ENCODE results near the gene C1QTNF6. TPM values are rescaled to one million over a fixed set of nuclear protein-coding genes. Genes with fewer than 3 reads are reported as not detected.

C1QTNF6 gene
- total and polyA plus RNA-seq, 2 donors, result 6.9 to 11.6 TPM

DNA sequence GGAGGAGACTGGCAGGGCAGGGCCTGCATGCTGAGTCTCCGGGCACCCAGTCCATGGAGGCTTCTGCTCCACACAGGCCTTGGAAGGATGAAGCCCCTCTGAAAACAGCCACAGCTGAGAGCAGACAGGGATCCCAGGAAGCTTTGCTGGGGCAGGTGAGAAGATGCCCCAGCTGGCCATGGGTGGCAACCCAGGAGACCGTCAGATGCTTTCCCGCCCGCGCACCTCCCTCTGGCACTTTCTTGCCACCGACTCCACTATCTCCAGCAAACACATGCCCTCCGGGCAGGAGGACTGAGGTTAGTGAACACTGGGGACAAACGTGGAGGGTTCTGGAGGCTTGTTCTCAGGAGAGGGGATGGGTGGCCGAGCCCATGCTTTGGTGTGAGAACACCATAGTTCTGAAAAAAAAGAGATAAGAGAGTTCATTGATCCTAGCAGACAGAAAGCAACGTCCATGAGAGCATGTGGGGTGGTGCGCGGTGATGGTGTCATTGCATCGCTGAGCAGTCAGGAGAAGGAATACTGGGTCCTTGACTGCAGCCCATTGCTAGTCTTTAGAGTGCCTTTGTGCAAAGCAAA lies 2.3 kb downstream of the C1QTNF6 start:
- Histone ChIP-seq H3K4me3 (ENCODE audit: low read depth, low read length) (no peak overlapping the region), H3K27ac (ENCODE audit: low read depth) (no peak overlapping the region), H3K36me3 (ENCODE audit: insufficient read depth) (no peaks in the 10 kb centered on the region), H3K4me1 (ENCODE audit: insufficient read depth) (peaks cover 2% of the 10 kb centered on the region)
- 88% methylated on average over 13 of the region's 13 CpGs for WGBS
- no peak for DNase-seq (ENCODE audit: extremely low spot score)

DNA sequence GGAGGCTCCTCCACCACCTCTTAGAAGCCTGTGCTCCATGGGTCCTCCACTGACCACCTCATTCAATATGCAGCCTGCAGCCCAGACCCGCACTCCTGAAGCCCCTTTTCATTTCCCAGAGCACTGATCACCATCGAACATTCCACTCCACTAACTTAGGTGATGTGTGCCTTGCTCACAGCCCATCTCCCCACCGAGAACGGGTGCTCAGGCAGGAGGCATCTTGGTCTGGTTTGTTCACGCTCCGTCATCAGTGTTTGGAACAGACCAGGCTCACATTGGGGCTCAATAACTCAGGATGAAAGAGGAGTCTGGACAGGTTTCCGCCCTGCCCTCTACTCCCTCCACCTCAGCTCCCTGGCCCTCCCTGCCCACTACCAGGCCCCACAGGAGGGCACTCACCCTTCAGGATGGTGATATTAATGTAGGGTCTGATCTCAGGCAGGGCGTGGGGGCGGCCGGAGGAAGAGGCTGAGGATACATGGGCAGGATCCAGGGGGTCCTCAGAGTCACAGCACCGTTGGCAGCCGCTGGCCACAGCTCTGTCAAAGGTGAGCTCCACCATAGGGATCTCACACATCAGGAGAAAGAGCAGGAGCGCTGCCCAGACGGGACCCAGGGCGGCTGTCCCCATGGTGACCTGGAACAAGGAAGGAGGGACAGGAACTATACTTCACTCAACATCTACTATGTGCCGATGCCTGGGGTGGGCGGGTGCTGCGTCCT lies 3.1 kb downstream of the C1QTNF6 start:
- WGBS, result 95% methylated on average over 18 of the region's 18 CpGs
- Histone ChIP-seq H3K4me3 (ENCODE audit: low read depth, low read length) (no peak overlapping the region), H3K27ac (ENCODE audit: low read depth) (no peak overlapping the region), H3K36me3 (ENCODE audit: insufficient read depth) (no peaks in the 10 kb centered on the region), H3K4me1 (ENCODE audit: insufficient read depth) (peaks cover 2% of the 10 kb centered on the region)
- DNase-seq (ENCODE audit: extremely low spot score), result no peak

DNA sequence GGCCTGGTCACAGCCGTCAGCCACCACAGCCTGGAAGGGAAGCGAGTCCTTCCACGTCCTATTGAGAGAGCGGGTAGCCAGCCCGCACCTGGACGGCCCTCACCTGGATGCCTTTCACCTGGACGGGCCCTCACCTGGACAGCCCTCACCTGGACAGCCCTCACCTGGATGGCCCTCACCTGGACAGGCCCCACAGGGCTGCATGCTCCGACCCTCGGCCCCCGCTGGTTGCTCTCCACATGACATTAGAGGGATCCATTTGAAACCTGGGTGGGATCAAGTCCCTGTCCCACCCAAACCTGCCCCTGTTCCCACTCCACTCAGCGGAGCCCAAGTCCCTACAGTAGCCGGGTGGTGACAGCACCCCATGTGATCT lies 3.7 kb downstream of the C1QTNF6 start:
- DNase-seq (ENCODE audit: extremely low spot score), result no peak
- H3K36me3 ChIP-seq (ENCODE audit: insufficient read depth), result no peaks in the 10 kb centered on the region
- 92% methylated on average over 12 of the region's 12 CpGs for WGBS
- peaks cover 2% of the 10 kb centered on the region for H3K4me1 ChIP-seq (ENCODE audit: insufficient read depth)
- no peak overlapping the region for H3K27ac ChIP-seq (ENCODE audit: low read depth)
- H3K4me3 ChIP-seq (ENCODE audit: low read depth, low read length), result no peak overlapping the region

DNA sequence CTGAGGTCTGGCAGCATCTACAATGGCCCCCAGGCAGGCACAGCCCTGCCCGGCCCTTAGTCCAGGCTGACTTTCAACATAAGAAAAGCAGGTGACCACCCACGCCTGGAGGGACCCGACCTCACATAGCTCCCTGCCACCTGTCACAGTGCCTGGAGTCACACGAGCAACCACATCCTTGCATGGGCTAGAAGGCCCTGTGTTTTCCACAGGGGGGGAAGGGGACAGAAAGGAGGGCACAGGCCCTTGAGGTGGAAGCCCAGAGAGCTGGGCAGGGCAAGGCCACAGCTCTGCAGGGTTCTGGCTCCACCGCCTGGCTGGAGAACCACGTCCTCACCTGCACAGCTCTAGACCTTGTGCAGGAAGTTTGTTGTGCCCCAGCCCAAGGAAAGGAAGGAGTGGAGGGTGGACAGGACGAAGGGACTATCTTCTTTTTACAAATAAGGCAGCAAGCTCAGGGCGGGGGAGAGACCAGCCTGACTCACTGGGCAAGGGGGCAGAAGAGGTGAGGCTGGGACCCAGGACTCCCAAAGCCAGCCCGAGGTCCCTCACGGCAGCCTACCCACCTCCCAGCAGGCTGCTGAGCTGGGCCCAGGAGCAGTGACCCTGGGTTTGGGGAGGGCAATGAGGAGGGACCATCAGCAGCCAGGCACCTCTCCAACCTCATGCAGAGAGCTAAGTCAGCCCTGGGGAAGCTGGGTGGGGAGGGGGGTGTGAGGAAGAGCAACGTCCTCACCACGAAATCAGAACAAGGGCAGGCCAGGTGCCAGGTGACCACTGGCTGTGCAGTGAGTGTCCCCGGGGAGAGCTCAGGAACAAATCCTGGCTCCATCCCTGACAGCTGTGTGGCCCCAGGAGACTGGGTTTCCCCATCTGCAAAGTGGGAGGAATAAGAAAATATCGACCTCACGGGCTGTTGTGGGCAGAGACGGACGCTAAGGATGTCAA lies 4.3 kb downstream of the C1QTNF6 start:
- no peak overlapping the region for H3K27ac ChIP-seq (ENCODE audit: low read depth)
- no peak overlapping the region for H3K4me3 ChIP-seq (ENCODE audit: low read depth, low read length)
- DNase-seq (ENCODE audit: extremely low spot score), result no peak
- no peaks in the 10 kb centered on the region for H3K36me3 ChIP-seq (ENCODE audit: insufficient read depth)
- H3K4me1 ChIP-seq (ENCODE audit: insufficient read depth), result peaks cover 2% of the 10 kb centered on the region
- WGBS, result 88% methylated on average over 17 of the region's 17 CpGs

DNA sequence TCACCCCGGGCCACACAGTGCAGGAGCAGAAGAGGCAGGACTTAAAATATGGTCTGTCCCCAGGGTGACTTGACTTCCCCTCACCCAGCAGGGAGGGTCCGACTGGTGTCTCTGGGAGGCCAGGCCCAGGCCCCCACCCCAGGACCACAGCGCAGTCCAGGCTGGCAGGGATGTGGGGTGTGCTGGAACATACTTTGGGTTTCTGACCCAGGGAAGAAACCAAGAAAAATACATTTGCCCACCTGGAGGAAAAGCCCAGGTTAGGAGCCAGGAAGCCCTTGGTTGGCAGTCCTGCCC lies 5.2 kb downstream of the C1QTNF6 start:
- DNase-seq (ENCODE audit: extremely low spot score), result no peak
- WGBS, result 80% methylated on average over 3 of the region's 3 CpGs
- H3K36me3 ChIP-seq (ENCODE audit: insufficient read depth), result no peaks in the 10 kb centered on the region

DNA sequence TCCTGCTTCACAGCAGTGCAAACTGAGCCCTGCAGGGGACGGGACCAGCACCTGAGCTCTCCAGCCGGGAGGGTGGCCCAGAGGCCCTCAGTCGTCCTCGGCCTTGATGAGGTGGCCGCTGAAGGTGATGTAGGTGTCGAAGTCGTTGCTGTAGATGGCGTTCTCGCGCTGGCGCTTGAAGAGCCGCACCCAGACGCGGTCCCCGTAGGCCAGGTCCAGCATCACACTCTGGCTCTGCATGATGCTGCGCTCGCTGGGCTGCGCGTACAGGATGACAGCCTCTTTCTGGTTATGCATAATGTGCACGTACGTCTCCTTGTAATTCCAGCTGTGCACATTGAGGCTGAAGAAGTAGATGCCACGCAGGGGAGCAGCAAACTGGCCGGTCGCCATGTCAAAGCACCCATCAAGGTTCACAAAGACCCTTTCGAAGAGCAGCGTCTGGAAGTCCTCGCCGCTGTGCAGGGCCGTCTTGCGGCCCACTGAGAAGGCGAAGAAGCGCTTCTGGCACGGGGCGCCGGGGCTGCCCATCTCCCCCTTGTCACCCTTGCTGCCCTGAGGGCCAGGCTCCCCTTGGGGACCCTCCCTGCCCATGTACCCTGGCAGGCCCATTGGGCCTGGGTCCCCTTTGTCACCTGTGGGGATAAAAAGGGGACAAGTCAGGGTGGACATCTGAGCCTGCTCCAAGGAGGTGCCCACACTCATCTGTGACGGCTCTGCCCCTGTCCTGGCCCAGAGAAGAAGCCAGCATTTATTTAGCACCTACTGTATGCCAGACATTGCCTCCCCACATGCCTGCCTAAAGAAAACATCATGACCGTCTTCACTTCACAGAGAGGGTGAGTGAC lies 5.7 kb downstream of the C1QTNF6 start:
- DNase-seq (ENCODE audit: extremely low spot score), result no peak
- Histone ChIP-seq H3K4me1 (ENCODE audit: insufficient read depth) (no peaks in the 10 kb centered on the region), H3K36me3 (ENCODE audit: insufficient read depth) (no peaks in the 10 kb centered on the region), H3K27ac (ENCODE audit: low read depth) (no peak overlapping the region), H3K4me3 (ENCODE audit: low read depth, low read length) (no peak overlapping the region)
- WGBS, result 90% methylated on average over 37 of the region's 37 CpGs

More for the DNA sequence above, 5.2 kb downstream of the C1QTNF6 start:
- H3K4me3 ChIP-seq (ENCODE audit: low read depth, low read length), result no peak overlapping the region
- H3K4me1 ChIP-seq (ENCODE audit: insufficient read depth), result peaks cover 2% of the 10 kb centered on the region
- H3K27ac ChIP-seq (ENCODE audit: low read depth), result no peak overlapping the region

DNA sequence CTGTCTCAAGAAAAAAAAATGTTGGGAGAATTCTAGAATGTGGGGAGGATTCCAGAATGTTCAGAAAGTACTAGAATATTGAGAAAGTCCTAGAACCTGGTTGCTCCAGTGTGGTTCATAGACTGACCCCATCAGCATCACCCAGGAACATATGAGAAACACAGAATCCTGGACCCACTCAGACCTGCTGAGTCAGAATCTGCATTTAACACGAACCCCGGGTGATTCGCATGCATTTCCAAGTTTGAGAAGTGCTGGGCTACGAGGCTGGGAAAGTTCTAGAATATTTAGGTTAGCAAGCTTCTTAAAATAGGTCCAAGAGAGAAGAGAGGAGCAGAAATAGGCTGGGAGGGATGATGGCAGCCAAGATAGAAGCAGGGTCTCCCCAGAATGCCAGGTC lies 6.4 kb downstream of the C1QTNF6 start:
- H3K27ac ChIP-seq (ENCODE audit: low read depth), result no peak overlapping the region
- no peaks in the 10 kb centered on the region for H3K36me3 ChIP-seq (ENCODE audit: insufficient read depth)
- DNase-seq (ENCODE audit: extremely low spot score), result no peak
- WGBS, result 86% methylated on average over 4 of the region's 4 CpGs
- H3K4me3 ChIP-seq (ENCODE audit: low read depth, low read length), result no peak overlapping the region
- no peaks in the 10 kb centered on the region for H3K4me1 ChIP-seq (ENCODE audit: insufficient read depth)

DNA sequence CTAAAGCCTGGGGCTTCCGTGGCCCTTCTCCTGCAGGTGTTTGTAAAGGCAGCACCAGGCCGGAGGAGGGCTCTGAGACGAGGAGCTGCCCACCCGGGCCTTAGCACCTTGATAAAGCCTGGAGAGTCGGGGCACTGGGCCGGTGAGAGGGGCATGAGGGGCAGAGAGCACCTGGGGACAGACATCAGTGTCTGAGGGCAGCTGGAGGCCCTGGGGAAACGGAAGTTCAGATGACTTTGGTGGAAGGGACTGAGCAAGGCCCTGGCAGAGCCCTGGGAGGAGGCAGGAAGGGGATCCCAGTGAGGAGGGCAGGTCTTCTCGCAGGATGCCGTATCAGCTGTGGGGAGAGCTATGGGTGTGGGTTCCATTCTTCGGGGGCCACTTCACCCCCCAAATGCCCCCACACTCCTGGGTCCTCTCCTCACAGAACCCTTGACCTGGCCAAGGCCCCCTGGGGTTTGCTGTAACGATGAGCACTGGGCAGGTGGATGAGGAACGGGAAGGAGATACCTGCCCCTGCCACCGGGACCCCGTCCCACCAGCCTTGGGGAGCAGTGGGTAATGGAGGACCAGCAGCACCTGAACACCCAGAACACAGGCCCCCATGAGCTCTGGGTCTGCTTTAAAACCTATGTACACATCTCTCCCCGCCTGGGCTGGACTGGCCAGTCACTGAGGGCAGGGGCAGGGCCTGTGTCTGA lies 7.4 kb downstream of the C1QTNF6 start:
- no peak overlapping the region for H3K4me3 ChIP-seq (ENCODE audit: low read depth, low read length)
- no peak for DNase-seq (ENCODE audit: extremely low spot score)
- H3K4me1 ChIP-seq (ENCODE audit: insufficient read depth), result no peaks in the 10 kb centered on the region
- H3K27ac ChIP-seq (ENCODE audit: low read depth), result no peak overlapping the region
- 93% methylated on average over 15 of the region's 15 CpGs for WGBS
- no peaks in the 10 kb centered on the region for H3K36me3 ChIP-seq (ENCODE audit: insufficient read depth)

DNA sequence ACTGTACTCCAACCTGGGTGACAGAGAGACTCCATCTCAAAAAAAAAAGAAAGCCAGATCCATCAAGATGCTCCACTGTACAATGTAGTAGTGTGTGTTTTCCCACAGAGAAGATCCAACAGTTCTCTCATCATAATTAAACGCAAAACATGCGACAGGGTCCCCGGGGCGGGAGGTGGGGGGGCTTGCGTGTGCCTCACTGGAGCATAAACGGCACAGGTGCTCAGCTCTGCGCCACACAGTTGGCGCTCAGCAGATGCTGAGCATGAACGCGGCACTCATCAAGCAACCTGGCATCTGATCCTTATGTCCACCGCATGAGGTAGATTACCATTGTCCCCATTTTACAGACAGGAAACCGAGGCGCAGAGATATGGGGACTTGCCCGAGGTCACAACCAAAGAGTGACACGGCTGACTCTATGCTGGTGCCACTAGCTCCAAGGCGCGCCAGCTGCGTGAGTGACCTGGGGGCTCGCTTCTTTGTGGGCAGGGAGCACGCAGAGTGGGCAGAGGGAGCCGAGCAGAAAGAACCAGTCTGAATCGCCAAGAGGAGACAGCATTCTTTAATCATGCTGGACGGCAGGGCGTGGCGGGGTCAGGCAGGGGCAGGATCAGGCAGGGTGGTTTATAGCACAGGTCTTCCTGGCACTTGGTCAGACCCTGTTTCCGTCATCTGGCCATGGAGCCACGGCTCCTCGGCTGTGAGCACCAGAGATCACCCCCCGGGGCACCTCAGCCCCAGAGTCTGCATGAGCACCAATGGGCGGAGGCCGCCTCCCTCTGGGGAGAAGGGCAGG lies 8.2 kb downstream of the C1QTNF6 start:
- H3K27ac ChIP-seq (ENCODE audit: low read depth), result no peak overlapping the region
- no peaks in the 10 kb centered on the region for H3K36me3 ChIP-seq (ENCODE audit: insufficient read depth)
- H3K4me3 ChIP-seq (ENCODE audit: low read depth, low read length), result no peak overlapping the region
- H3K4me1 ChIP-seq (ENCODE audit: insufficient read depth), result no peaks in the 10 kb centered on the region
- WGBS, result 89% methylated on average over 31 of the region's 31 CpGs
- no peak for DNase-seq (ENCODE audit: extremely low spot score)

DNA sequence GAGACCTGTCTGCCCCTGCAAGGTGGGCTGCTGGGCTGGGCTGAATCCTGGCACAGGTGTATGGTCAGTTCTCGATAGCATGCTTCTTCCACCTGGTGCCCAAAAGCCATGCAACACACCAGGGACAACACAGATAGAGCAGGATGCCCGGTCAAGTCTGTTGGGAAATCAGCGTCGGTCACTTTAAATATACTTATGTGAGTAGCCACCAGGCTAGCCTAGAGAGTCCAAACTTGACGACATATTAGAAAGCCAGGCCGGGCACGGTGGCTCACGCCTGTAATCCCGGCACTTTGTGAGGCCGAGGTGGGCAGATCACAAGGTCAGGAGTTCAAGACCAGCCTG lies 8.9 kb downstream of the C1QTNF6 start:
- WGBS, result 89% methylated on average over 10 of the region's 10 CpGs
- Histone ChIP-seq H3K36me3 (ENCODE audit: insufficient read depth) (no peaks in the 10 kb centered on the region), H3K4me1 (ENCODE audit: insufficient read depth) (no peaks in the 10 kb centered on the region), H3K4me3 (ENCODE audit: low read depth, low read length) (no peak overlapping the region), H3K27ac (ENCODE audit: low read depth) (no peak overlapping the region)
- DNase-seq (ENCODE audit: extremely low spot score), result no peak

DNA sequence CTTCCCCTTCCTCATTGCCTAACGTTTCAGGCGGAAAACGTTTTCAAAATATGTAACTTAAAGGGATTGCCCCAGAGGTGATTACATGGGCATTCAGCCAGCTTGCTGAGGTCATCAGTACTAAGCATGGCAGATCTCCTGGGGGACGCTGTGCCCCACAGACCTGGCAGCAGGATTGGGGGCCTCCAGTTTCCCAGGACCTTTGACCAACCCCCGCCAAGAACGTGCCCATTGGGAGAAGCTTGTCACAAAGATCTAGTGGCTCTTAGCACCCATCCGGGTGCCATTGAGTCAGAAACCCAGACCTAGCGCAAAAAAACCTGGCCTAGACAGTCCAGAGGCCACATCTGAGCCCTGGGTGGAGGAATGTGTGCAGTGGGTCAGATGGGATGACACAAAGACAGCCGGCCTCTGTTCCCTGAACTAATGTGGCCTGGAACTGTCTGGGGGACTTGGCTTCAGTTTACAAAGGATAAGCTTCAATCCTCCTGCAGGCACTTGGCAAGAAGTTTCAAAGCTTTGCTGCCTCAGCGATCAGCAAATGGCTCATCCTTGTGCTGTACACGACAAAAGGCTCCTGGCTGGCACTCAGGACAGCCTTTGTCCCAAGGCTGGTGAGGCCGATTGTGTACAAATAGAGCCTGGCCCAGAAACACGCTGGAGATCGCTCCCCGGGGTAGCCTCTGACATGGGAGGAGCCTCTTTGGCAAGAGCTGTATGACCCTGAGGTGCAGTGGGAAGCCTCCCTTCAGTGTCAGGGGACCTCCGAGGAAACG lies 9.5 kb downstream of the C1QTNF6 start:
- DNase-seq (ENCODE audit: extremely low spot score), result no peak
- no peak overlapping the region for H3K27ac ChIP-seq (ENCODE audit: low read depth)
- WGBS, result 39% methylated on average over 17 of the region's 17 CpGs

DNA sequence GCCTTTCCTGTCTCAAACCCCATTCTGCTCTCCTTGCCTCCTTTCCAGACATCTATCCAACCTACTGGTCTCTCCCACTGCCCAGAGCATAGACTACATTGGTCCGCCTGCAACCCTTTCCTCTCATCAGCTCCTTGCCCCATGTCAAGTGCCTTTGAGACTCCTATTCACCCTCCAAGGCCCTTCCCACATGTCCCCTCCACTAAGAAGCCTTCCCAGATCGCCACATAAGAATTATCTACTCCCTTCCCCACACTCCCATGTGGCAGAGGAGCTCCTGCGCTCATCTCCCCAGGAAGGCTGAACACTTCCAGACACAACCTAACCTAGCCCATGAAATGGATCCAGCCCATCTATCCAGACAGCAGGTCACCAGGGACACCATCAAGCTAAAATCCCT lies 10.3 kb downstream of the C1QTNF6 start:
- WGBS, result over 99% methylated on average over 3 of the region's 3 CpGs
- no peak overlapping the region for H3K27ac ChIP-seq (ENCODE audit: low read depth)
- H3K4me1 ChIP-seq (ENCODE audit: insufficient read depth), result no peaks in the 10 kb centered on the region
- H3K4me3 ChIP-seq (ENCODE audit: low read depth, low read length), result no peak overlapping the region
- no peak for DNase-seq (ENCODE audit: extremely low spot score)
- no peaks in the 10 kb centered on the region for H3K36me3 ChIP-seq (ENCODE audit: insufficient read depth)

More for the DNA sequence above, 9.5 kb downstream of the C1QTNF6 start:
- Histone ChIP-seq H3K4me1 (ENCODE audit: insufficient read depth) (no peaks in the 10 kb centered on the region), H3K36me3 (ENCODE audit: insufficient read depth) (no peaks in the 10 kb centered on the region), H3K4me3 (ENCODE audit: low read depth, low read length) (no peak overlapping the region)

All from urinary bladder (tissue), 4 donors.